NCI-H2081 (cell line): ENCODE results near the gene KIRREL2.
"Not testable (repeated sequence)": the region's sequence is repeated elsewhere in the genome, so short reads cannot be mapped to it uniquely, and the experiment has no call there.

Experiments
- DNase-seq, 2 experiments: peaks; one replicate each; lab custom pipeline; 2025; lab: John Stamatoyannopoulos, UW

KIRREL2 gene

DNA sequence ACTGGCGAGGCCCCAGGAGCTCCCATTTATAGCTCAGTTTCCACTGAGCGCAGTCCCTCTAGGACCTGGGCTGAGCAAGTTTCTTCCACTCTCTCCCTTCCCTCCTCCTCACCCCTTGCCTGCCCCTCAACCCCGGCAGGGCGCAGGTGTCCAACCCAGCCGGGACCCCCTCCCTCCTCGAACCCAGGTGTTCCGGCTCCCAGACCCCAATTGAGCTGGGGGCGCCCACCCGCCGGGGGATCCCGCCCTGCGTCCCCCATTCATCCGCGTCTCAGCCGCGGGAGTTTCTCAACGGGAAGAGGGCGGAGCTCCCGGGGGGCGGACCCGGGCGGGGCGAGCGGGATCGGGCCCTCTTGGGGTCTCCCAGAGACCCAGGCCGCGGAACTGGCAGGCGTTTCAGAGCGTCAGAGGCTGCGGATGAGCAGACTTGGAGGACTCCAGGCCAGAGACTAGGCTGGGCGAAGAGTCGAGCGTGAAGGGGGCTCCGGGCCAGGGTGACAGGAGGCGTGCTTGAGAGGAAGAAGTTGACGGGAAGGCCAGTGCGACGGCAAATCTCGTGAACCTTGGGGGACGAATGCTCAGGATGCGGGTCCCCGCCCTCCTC is at the start of gene KIRREL2:
Gene KIRREL2 (plus strand): TSS at position 366 of the 604 bp plus-strand sequence. CDS start 209 bp downstream, at position 575.
- no peak for DNase-seq

DNA sequence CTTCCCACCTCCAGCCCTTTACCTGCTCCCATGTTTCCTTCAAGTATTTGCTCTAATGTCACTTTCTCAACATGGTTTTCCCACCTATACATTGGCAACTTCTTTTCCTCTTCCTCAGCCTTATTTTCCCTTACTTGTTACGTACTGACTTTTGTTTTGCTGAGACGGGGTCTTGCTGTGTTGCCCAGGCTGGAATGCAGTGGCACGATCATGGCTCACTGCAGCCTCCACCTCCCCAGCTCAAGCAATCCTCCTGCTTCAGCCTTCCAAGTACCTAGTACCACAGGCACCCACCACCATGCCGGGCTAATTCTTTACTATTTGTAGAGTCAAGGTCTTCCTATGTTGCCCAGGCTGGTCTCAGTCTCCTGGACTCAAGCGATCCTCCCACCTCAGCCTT is 49.1 kb upstream of the KIRREL2 start:
- DNase-seq, result no peak

- DNase-seq, result no peak
Measured at GRCh38 chr19:35811317-35812219, 45.1 kb upstream of the KIRREL2 start.

DNA sequence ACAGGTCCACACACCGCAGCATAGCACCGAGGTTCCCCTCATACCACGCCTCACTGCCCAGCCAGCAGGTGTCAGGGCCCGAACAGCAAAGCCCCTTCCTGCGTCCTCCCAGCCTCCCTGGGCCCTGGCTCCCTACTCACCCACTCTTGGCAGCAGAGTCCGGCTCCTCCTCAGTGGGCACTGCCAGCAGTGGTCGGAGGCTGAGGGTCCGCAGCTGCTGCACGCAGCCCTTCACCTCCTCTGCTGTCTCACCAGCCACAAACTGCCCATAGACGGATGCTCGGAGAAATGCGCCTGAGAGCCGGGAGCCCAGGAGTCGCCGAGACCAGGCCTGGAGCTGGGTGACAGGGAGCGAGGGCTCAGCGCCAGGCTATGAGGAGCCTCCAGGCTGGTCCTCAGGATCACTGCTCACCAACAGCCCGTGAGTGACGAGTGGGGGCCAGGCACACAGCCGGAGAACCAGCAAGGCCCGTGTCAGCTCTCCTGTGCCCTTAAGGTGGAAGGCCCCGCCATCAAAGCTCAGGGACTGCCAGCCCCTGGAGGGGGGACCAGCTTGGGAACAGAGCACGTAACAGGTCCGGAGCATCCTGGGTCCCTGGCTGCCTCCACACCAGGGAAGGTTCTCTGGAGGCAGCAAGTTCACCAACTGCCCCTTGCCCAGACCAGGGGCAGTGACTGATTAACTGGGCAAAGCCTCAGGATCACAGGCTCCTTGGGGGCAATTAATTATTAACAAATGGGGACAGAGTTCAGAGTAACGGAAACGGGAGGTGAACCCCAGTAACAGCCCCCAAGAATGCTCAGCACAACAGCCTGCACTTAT is 44.3 kb upstream of the KIRREL2 start, which contains the start of gene PRODH2:
Gene PRODH2 (minus strand): TSS at position 626 of the 823 bp plus-strand sequence. CDS start 40 bp downstream, at position 586.
- no peak for DNase-seq

DNA sequence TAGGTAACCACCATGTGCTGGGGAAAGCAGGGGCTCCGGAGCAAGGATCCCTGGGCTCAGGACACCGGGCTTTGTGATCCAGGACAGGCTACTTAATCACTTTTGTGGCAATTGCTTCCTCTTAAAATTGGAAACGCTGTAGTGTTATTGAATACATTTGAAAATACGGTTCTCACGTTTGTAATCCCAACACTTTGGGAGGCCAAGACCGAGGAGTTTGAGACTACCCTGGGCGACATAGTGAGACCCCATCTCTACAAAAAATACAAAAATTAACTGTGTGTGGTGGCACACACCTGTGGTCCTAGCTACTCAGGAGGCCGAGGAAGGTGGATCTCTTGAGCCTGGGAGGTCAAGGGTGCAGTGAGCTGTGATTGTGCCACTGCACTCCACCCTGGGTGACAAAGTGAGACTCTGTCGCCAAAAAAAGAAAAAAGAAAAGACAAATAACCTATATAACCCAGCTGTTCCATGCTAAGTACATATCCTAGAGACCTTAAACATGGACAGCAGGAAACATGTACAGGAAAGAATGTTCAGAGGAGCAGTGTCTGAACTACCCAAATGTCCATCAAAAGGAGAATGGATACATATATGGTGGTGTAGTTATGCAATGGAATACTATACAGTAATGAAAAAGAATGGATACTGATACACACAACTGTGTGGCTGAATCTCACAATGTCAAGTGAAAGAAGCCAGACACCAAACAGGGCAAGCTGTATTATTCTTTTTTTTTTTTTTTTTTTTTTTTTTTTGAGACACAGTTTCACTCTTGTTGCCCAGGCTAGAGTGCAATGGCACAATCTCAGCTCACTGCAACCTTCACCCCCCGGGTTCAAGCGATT is 43.4 kb upstream of the KIRREL2 start:
- DNase-seq, result no peak

GRCh38 chr19:35816262-35816661 is 40.4 kb upstream of the KIRREL2 start:
- DNase-seq, result peak in 1 of 2 experiments; percentile 11

GRCh38 chr19:35816846-35817245 is 39.9 kb upstream of the KIRREL2 start:
- no peak for DNase-seq

GRCh38 chr19:35818445-35818844 is 38.3 kb upstream of the KIRREL2 start:
- no peak for DNase-seq

DNA sequence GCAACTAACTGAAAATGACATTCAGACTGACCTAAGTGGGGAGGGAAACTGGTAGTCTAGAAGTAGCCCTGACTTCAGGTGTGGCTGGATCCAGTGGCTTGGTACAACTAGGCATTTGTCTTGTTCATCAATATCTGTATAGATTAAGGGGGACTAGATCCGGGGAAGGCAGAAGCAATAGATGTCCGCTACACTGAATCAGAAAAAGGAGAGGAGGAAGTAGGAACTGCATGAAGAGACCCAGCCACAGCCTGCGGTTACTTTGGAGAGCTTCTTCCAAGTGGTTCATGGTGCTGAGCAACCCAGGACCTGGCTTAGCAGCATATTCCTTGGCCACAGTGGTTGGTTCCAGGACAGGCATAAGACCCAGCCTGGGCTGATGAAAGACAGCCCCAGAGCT is 34.1 kb upstream of the KIRREL2 start:
- DNase-seq, result no peak

- DNase-seq, result no peak
Measured at GRCh38 chr19:35824150-35824549, 32.6 kb upstream of the KIRREL2 start.

DNA sequence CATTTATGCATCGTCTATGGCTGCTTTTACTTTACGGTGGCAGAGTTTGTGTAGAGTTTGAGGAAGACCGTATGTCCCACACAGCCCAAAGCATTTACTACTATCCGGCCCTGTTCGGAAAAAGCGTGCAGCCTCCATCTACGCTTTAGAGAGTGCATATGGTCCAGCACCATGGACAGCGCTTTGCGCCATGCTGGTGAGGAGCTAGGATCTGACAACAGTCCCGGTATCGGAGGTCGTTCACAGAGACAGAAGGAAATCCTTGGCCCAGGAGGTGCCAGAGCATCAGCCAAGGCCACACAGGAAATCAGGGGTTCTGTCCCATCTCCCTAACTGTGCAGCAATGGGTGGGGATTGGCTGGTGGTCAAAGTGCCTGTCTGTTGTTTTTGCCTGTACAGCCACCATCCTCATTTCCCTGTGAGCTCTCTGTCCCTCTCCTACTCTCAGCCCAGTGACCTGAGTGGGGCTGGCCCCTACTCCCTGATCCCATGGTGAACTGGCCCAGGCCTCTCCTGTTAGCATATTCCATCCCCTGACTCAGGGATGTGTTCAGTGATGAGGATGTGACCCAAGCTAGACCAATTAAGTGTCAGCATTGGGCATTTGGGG is 27.9 kb upstream of the KIRREL2 start:
- DNase-seq, result no peak

GRCh38 chr19:35830986-35831385 is 25.7 kb upstream of the KIRREL2 start:
- DNase-seq, result no peak

- no peak for DNase-seq
Measured at GRCh38 chr19:35832054-35832453, 24.7 kb upstream of the KIRREL2 start.

DNA sequence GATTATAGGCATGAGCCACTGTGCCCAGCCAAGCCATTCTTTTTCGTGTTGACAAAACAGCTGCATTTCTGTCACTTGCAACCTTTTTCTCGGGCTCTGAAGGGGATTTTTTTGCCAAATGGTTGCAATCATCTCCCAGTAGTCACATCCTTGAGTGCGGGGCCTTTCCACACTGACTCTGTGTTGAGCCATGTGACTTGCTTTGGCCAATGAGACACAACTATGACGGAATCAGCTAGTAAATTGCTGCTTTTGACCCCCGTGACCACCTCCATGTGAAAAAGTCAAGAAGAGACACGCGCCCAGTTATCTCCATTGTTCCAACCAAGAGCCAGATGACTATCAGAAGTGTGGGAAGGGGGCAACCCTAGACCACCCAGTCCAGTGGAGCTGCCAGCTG is 22.7 kb upstream of the KIRREL2 start:
- no peak for DNase-seq

GRCh38 chr19:35836096-35836495 is 20.6 kb upstream of the KIRREL2 start:
- not testable (repeated sequence) for DNase-seq

- DNase-seq, result no peak
Measured at GRCh38 chr19:35841961-35842595, 14.6 kb upstream of the KIRREL2 start.

- no peak for DNase-seq
Measured at GRCh38 chr19:35842666-35843272, 13.9 kb upstream of the KIRREL2 start.

DNA sequence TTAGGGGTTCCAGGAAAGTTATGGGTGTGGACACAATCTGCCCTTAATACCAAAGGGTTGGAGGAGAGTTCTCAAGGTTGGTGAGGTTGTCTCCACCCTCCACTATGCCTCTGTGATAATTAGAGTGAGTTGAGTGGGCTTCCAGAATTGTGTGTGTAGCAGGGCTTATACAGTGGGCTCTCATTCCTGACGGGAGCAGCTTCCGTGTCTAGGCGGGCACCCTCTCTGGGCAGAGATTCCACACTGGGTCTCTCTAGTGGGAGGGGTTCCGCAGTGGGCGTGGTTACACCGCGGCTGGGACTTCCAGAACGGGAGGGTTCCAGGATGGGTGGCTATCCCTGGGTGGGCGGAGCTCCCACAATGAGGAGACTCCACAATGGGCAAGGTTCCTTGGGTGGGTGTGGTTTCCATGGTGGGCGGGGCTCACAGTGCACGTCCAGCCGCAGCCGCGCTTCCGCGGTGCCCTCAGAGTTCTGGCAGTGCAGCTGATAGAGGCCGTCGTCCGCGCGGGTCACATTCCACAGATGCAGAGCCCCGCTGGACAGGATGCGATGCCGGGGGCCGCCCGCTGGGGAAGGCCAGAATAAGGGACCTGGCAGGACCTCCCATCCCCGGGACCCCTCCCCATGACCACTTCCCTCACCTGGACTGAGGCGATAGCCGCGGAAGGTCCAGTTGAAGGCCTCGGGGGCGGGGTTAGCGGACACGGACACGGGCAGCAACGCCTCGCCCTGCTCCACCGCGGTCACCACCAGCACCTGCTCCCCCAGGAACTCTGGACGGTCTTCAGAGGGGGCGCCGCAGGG is 12.8 kb upstream of the KIRREL2 start:
- DNase-seq, result no peak
